HepG2 (cell line): Measurements from ENCODE around the gene ADAMTS17. TPM values are rescaled to one million over a fixed set of nuclear protein-coding genes. Genes with fewer than 3 reads are reported as not detected.

ENCODE experiments used
- ATAC-seq: fragments of 200-7000 bp; cut with Tn5 transposase; 3 replicates; pipeline ENCODE4 v1.9.1; 2020; ENCODE audit warnings: mild to moderate bottlenecking, moderate library complexity
- BruUV-seq: library from RNA; stranded (reverse); fragments of 400-500 nt; replicated peaks from 2 replicates; lab custom pipeline; 2021; lab: Mats Ljungman, UMichigan
- CTCF ChIA-PET: fragments of 300-600 bp; formaldehyde crosslinking; extraction: SDS; loops from one replicate; lab custom pipeline; 2021; ENCODE audit warnings: low total read pairs, inconsistent platforms, low intra/inter-chr PET ratio; lab: Yijun Ruan, JAX
- POLR2A ChIA-PET: fragments of 350-600 bp; sonication (Branson Sonifier 250); formaldehyde crosslinking; loops from one replicate; lab custom pipeline; 2020; ENCODE audit warnings: antibody characterized with exemption, inconsistent platforms; lab: Yijun Ruan, JAX
- DNase-seq: peaks from one replicate; pipeline ENCODE4 v3.0.0-alpha.2; 2015; ENCODE audit warnings: low spot score
- FAIRE-seq: peaks from 3 replicates; lab custom pipeline; 2011; peaks lifted over from hg19 to GRCh38; lab: Jason Lieb, UNC
- H2AFZ ChIP-seq: one replicate; pipeline ENCODE4 v1.6.1; 2011; ENCODE audit warnings: low read length, inconsistent platforms
- H3K27ac ChIP-seq: fragments of 300-600 bp; 3 replicates; pipeline ENCODE4 v1.8.0; 2011; ENCODE audit warnings: mixed run types, mild to moderate bottlenecking, mixed read lengths, low read length, inconsistent platforms; ENCODE audit not compliant: insufficient read depth; ENCODE audit errors: extremely low read length
- H3K27me3 ChIP-seq, 2 experiments: fragments of 200-600 bp in 1 of 2; 2 replicates in 1 of 2; 3 replicates in 1 of 2; pipeline versions ENCODE4 v1.6.0 to v1.8.0; 2011; ENCODE audit warnings: low read length in 2 of 2, mild to moderate bottlenecking in 2 of 2, moderate library complexity in 2 of 2, inconsistent platforms in 1 of 2; ENCODE audit not compliant: insufficient read depth in 2 of 2, control insufficient read depth in 1 of 2
- H3K36me3 ChIP-seq, 2 experiments: fragments of 200-600 bp in 1 of 2; replicated peaks in 1 of 2; 2 replicates in 1 of 2; 3 replicates in 1 of 2; pipeline versions ENCODE4 v1.5.1 to v1.8.0; 2011; ENCODE audit warnings: low read length in 2 of 2, inconsistent platforms in 1 of 2; ENCODE audit not compliant: insufficient read depth in 2 of 2, control insufficient read depth in 1 of 2
- H3K4me1 ChIP-seq: 2 replicates; pipeline ENCODE4 v1.5.1; 2012; ENCODE audit warnings: low read length, inconsistent platforms; ENCODE audit not compliant: insufficient read depth
- H3K4me2 ChIP-seq: 2 replicates; pipeline ENCODE4 v1.6.0; 2011; ENCODE audit warnings: low read depth, low read length, inconsistent platforms
- H3K4me3 ChIP-seq, 3 experiments: fragments of 200-600 bp in 1 of 3; sonication (generic), shearing (Covaris generic) in 1 of 3; replicated peaks in 1 of 3; 2 replicates each; pipeline ENCODE4 v1.5.1; 2011 to 2016; ENCODE audit warnings: low read length in 3 of 3, inconsistent platforms in 2 of 3, low read depth in 2 of 3, mild to moderate bottlenecking in 2 of 3, control low read depth in 1 of 3, mixed read lengths in 1 of 3; ENCODE audit not compliant: insufficient read depth in 1 of 3
- H3K79me2 ChIP-seq: one replicate; pipeline ENCODE4 v1.6.1; 2011; ENCODE audit warnings: low read length, inconsistent platforms; ENCODE audit not compliant: insufficient read depth
- H3K9ac ChIP-seq: 2 replicates; pipeline ENCODE4 v1.6.0; 2011; ENCODE audit warnings: mild to moderate bottlenecking, low read depth, low read length, inconsistent platforms; ENCODE audit not compliant: insufficient read depth
- H3K9me3 ChIP-seq: 2 replicates; pipeline ENCODE4 v1.5.1; 2012; ENCODE audit warnings: mild to moderate bottlenecking, low read length
- H4K20me1 ChIP-seq: 2 replicates; pipeline ENCODE4 v1.6.0; 2011; ENCODE audit warnings: inconsistent platforms, mild to moderate bottlenecking, low read length, moderate library complexity; ENCODE audit not compliant: insufficient read depth
- FLYWCH1 ChIP-seq: sonication (generic); formaldehyde crosslinking; IDR thresholded peaks from 2 replicates; pipeline ENCODE4 v1.8.1; 2023; ENCODE audit warnings: mild to moderate bottlenecking, missing genetic modification reagents
- IRX3 ChIP-seq: sonication (generic); formaldehyde crosslinking; IDR thresholded peaks from 2 replicates; pipeline ENCODE4 v1.8.1; 2023; ENCODE audit warnings: mild to moderate bottlenecking, low read depth, missing genetic modification reagents, borderline replicate concordance
- MAZ ChIP-seq, 2 experiments: sonication (generic) in 1 of 2; formaldehyde crosslinking in 1 of 2; IDR thresholded peaks; 2 replicates each; pipeline versions ENCODE4 v1.5.0 to v1.6.1; 2012 to 2020; ENCODE audit warnings: low read depth in 2 of 2, mild to moderate bottlenecking in 2 of 2, borderline replicate concordance in 1 of 2, improper control_type of control experiment in 1 of 2, low read length in 1 of 2, missing genetic modification reagents in 1 of 2, moderate library complexity in 1 of 2
- ZMYM3 ChIP-seq: sonication (generic); formaldehyde crosslinking; IDR thresholded peaks from 2 replicates; pipeline ENCODE4 v1.5.1; 2020; ENCODE audit warnings: mild to moderate bottlenecking, missing genetic modification reagents
- ZNF12 ChIP-seq: sonication (generic); formaldehyde crosslinking; IDR thresholded peaks from 2 replicates; pipeline ENCODE4 v1.5.0; 2020; ENCODE audit warnings: missing genetic modification reagents
- ZNF605 ChIP-seq: sonication (generic); formaldehyde crosslinking; IDR thresholded peaks from 2 replicates; pipeline ENCODE4 v1.8.0; 2022; ENCODE audit warnings: mild to moderate bottlenecking, missing genetic modification reagents
- WGBS: methylation state at CpG from one replicate; pipeline ENCODE4 v1.1.6; 2017; ENCODE audit warnings: low lambda C conversion rate; 5-methylcytosine and 5-hydroxymethylcytosine counted together
- in situ Hi-C: cut with HindIII; loops from 2 replicates; pipeline ENCODE4 v1.10.0; 2017; ENCODE audit warnings: low pct_unique_long_range_greater_than_20kb; ENCODE audit not compliant: extremely low pct_ligation_motif_present
- intact Hi-C: fragments of 100-400 bp; cut with micrococcal nuclease; formaldehyde crosslinking; loops from one replicate; pipeline ENCODE4 v1.10.0; 2022; ENCODE audit not compliant: unreplicated experiment
- polyA plus RNA-seq, 8 experiments: library from polyadenylated mRNA; depleted of rRNA in 3 of 8; stranded (reverse) in 7 of 8; unstranded in 1 of 8; fragments of >200 nt; fragmentation: Illumina TruSeq in 4 of 8; extraction: Trizol in 4 of 8; gene quantifications; 2 replicates each; pipeline versions ENCODE4 v1.2.1 to v1.2.3, GENCODE V29; 2011 to 2016; ENCODE audit warnings: low read depth in 4 of 8, missing spikeins in 1 of 8, mixed read lengths in 1 of 8; ENCODE audit not compliant: insufficient read depth in 1 of 8
- total RNA-seq, 5 experiments: library from RNA; depleted of rRNA; stranded (reverse); fragments of >200 nt; fragmentation: Illumina TruSeq; extraction: Trizol; gene quantifications; 2 replicates each; pipeline ENCODE4 v1.2.3, GENCODE V29; 2016; ENCODE audit warnings: low read depth in 1 of 5
- TF ChIP-seq, protein P1 (sequence below): IDR thresholded peaks from 2 replicates; pipeline ENCODE4 v1.6.1; 2016

The ADAMTS17 gene
- total and polyA plus RNA-seq, 2 of the 13 experiments (the other 11 are each of a cell fraction or from before 2014, with no cell fraction given), result 0.02 to 0.04 TPM

DNA sequence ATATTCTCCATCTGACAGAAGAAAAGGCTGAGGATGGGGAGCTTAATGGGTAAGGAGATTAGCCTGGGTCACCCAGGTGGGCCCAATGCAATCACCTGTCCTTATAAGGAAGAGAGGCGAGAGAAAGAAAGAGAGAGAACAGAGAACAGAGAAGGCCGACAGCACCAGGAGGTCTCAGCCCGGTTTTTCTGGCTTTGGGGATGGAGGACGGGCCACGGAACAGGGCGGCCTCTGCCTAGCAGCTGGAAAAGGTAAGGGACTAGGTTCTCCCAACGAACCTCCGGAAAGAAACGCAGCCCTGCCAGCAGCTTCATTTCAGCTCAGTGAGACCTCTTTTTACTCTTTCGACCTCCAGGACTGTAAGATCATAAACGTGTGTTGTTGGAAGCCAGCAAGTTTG, 412.5 kb downstream of the ADAMTS17 start:
- H3K9me3 ChIP-seq, result no peaks in the 10 kb centered on the region
- no peaks in the 10 kb centered on the region for H4K20me1 ChIP-seq
- no peak overlapping the region for H3K27ac ChIP-seq
- H3K4me1 ChIP-seq, result peaks cover 8% of the 10 kb centered on the region; the same call in 1 of the 2 replicates
- FAIRE-seq (no peak), ATAC-seq (no peak), DNase-seq (no peak)
- ChIA-PET CTCF (no interaction called here), POLR2A (no interaction called here)
- intact Hi-C loops, result loop anchor here (2.0 to 5.0 kb wide), 2 partner anchors 203 to 454 kb away; no protein-coding TSS in a partner anchor
- WGBS, result 71% methylated on average over 11 of the region's 11 CpGs
- H3K4me3 ChIP-seq, result no peak overlapping the region
- H3K27me3 ChIP-seq, result peaks cover 4 to 25% of the 10 kb centered on the region in 2 experiments
- no peak overlapping the region for H3K4me2 ChIP-seq
- no TSS peak for BruUV-seq
- no peaks in the 10 kb centered on the region for H3K79me2 ChIP-seq
- no peak overlapping the region for H2AFZ ChIP-seq
- in situ Hi-C loops, result loop anchor here (10.0 to 25.0 kb wide), 2 partner anchors 196 to 408 kb away; partner anchors contain the start of gene ADAMTS17
- H3K36me3 ChIP-seq, result no peaks in the 10 kb centered on the region
- no peak for TF ChIP-seq FLYWCH1
- TF ChIP-seq ZNF12, result no peak
- TF ChIP-seq MAZ (IDR thresholded peaks at IDR 0.05; ENCODE audit: borderline replicate concordance, low read depth, low read length), result no peak
- TF ChIP-seq MAZ (CRISPR knock-in tag; IDR thresholded peaks at IDR 0.05; ENCODE audit: low read depth), result 0 out of 2 replicates have a peak, but pooled peaks have one; percentile 3
- TF ChIP-seq, protein P1, sequence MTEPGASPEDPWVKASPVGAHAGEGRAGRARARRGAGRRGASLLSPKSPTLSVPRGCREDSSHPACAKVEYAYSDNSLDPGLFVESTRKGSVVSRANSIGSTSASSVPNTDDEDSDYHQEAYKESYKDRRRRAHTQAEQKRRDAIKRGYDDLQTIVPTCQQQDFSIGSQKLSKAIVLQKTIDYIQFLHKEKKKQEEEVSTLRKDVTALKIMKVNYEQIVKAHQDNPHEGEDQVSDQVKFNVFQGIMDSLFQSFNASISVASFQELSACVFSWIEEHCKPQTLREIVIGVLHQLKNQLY (CRISPR knock-in tag), result no peak
- no peak for TF ChIP-seq ZNF605
- no peak for TF ChIP-seq ZMYM3 (CRISPR knock-in tag)
- no peak for TF ChIP-seq IRX3 (CRISPR knock-in tag)
- no peak overlapping the region for H3K9ac ChIP-seq
